HG03064 (cell line): Measurements from ENCODE around the gene STAP2.

ENCODE experiments used
- ATAC-seq: cut with Tn5 transposase; IDR thresholded peaks from one replicate; pipeline ENCODE4 v1.9.1; 2021; ENCODE audit warnings: low read depth; ENCODE audit not compliant: unreplicated experiment

Gene STAP2

DNA sequence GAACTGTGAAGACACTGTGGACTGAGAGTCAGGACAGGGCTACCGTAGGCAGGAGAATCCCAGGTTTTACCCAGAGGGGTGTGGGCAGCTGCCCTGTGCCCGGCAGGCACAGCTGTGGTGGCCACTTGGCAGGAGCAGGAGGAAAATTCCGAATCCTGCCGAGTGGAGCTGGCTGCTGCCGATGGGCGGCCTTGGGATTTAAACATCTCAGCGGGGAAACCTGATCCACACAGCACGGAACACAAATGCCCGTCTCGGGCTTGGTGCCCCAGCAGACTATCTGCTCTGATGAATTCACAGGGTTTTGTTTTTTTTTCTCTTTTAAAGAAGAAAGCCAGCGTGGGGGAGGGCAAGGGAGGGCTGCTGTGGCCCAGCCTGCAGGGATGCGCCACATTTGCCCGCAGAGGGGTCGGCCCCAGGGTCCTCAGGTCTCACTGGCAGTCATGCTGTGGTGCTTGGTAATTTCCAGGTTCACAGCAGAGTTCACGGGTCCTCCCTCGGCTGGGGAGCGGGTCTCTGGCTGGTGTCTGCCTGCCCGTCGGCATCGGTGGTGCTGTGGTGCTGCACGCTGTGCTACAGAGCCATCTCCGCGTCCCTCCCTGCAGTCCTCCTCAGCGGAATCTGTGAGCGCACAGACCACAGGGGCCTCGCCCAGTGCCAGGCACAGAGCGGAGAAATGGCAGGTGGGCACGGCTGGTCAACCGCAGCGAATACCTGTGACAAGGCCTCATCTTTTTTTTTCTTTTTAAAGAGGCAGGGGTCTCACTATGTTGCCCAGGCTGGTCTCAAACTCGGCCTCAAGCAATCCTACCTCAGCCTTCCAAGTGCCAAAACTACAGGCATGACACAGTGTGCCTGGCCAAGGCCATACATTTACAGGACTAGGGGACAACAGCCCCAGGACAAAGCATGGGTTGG is 32.9 kb upstream of the STAP2 start:
- no peak for ATAC-seq

DNA sequence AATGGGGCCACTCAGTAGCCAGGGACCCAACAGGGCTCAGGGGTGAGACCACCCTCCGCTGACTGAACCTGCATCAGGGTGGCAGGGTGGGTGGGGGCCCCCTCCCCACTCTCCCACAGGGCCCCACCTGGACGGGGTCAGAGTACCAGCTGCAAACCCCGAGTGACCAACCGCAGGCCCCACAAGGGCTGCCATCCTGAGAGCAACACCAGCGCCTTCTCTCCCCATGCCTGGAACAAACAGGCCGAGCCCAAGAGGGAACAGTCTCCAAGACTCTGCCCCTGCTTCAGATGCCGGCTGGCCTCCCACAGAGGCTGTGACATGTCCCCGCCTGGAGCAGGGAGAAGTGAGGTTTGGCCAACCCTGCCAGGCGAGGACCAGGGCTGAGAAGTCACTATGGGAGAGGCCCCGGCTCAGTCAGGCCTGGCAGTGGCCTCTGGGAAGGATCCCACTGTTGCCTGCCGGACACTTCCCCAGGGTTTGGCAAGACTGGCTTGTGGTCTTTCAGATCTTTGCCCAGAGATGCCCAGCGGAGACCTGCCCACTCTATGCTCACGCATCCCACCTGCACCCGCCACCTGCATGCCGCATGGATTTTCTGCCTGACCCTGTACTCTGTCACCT is 31.9 kb upstream of the STAP2 start:
- ATAC-seq = no peak

DNA sequence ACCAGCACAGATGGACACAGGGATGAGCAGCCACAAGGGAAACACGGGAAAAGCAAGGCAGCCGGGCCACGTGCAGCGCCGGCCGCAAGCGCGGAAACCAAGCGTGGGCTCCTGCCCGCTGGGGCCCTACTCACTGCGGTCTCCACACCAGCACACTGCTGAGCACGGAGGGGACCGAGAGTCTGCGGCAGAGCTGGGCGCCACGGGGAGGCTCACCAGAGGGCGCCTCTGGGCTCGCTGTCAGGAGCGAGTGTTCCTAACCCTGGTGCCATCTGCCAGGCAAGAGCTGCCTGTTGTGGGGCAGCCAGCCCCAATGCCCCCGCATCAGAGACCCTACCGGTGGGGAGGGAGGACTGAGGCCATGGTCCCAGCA is 31.2 kb upstream of the STAP2 start:
- ATAC-seq = peak; percentile 43

DNA sequence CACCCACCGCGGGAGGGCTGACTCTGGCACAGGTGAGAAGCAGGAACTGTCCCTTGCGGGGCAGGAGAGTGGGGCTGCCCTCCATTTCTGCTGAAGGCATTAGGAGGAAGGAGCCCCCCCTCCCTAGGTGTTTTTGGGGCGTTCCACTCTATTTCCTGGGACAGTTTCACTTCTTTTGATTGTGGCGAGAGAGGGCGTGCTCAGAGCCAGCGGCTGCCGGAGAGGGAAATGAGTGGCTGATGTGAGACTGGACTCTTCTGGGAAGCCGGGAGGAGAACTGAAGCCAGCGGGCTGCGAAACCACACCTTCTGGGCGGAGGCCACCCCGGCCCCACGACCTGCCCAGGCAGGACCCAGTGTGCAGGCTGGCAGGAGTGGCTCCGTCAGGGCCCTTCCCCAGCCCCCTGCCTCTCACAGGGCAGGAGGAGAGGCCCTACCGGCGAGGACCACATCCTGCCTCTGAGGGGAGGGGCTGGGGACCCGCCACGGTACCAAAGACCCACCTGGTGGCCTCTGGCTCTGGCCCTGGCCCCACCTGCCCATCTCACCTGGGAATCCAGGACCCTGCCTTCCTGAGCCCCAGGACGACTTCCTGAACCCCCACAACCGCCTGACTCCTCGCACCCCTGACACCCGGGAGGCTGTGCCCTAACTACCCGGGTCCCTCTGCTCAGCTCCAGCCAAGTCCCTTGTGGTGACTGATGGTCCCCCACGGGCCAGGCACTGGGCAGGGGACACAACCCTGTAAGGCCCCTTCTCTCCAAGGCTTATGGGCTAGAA is 30.7 kb upstream of the STAP2 start:
- ATAC-seq = peak; percentile 40

DNA sequence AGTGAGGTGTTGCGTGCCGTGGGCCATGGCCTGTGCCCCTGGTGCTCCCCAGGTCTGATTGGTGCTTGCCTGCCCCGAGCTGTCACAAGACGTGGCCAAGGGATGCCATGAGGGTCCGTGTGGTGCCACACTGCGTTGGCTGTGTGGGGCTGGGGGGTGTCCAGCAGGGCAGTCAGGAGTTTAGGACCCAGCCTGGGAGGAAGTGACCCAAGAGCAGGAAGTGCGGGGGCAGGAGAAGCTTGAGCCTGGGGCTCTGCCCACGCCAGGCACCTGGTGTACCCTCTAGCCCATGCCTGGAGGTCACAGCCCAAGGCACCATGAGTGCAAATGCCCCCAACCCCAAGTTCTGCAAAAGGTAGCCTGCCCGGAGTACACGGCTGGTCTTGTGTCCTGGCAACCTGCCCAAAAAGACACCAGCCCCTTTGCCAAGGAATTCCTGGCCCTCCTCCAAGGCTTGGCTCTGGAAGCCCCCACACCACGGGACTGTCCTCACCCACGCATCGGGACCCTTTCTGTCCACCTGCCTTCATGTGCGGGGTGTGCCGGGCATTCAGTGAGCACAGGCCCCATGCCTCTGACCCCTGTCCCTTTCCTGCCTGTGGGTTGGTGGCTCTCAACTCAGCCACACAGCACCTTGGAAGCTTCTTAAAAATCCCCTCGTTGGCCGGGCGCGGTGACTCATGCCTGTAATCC is 29.6 kb upstream of the STAP2 start:
- ATAC-seq = no peak

DNA sequence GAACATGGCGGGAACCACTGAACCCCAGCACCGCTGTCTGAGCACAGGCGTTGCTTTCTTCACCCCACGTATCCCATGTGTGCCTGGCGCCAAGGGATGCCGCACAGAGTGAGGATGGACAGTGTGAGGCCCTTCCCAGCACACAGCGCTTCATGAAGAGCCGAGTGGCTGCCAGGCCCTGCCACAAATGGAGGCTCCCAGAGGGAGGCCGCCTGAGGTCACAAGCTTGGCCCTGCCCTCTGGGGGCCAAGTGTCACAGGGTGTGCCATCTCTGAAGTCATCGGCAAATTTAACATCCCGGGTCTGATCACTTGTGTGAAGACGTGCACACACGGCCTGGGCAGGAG is 29.1 kb upstream of the STAP2 start:
- no peak for ATAC-seq

DNA sequence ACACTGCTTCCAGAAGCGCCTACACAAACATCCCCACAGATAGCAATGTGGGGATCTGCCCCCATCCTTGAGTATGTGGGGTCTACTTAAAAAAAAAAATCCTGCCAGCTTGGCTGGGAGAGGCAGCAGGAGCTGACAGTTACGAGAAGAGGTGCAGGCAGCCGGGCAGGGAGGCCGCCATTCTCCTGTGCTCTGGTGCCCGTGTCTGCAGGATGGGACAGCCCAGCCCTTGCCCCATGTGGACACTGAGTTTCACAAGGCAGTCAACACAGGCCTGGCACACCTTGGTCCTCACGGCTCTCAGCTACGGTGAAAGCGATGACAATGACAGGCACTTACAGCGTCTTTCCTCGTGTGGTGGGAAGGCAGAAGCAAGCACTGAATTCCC is 28.7 kb upstream of the STAP2 start:
- ATAC-seq = no peak

DNA sequence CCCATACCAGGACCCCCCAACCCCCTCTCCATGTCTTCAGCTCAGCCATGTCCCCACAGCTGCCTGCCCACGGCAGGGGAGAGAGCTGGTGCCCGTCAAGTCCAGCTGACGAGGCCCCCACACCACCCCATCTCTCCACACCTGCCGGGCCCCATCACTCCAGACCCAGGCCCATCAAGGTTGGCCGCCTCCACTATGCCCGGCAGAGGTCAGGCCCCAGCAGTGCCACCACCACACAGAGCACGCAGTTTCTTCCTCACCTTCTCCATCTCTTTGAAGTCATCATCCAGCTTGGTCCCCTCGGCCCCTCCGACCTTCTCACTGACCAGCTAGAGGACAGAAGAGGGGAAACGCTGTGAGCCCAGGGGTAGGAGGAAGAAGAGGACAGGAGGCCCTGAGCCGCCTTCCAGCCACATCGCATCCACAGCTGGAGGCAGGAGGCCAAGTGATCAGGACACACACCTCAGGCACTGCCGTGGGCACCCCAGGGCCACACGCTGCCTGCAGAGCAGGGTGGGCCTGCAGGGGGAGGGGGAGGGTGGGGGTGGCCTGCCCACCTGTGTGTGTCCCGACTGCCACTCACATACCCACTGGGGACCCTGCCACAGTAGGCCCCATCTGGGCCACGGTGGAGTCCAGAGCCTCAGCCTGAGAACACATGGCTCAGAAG is 28.2 kb upstream of the STAP2 start:
- no peak for ATAC-seq

DNA sequence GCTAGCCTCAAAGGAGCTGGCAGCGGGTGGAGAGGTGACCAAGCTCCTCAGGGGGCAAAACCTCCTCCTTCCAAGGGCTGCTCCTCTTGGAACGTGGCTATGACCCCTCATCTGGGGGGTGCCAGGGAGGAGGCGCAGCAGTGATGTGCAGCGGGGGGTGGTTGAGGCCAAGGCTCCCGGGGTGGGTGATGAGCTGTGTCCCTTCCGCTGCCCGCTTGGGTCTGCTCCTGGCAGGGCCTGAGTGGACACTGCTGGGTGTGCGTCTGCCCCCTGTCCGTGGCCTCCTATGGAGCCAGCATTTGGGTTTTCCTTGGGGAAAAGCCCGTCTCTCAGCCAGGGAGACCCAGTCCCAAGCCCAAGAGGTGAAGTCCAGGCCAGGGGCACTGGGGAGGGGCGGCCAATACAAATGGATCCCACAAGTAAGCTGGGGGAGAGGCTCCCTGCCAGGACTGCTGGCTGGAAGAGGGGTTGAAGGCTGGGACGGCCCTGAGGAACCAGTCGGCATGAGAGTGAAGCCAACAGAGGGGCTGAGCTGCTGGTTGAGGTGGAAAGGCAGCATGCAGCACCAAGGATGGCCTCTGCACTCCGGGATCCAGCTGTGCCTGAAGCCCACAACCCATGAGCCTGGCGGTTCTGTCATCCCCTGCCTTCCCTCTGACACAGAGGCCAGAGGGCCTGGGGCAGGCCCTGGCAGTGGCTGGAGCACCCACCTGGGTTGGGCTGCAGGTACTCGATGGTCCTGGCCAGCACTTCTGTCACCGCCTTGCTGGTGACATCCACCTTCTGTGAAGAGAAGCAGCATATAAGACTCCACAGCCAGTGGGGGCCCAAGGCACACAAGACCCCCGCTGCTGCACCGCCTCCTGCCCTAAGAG is 27.4 kb upstream of the STAP2 start:
- ATAC-seq = no peak

DNA sequence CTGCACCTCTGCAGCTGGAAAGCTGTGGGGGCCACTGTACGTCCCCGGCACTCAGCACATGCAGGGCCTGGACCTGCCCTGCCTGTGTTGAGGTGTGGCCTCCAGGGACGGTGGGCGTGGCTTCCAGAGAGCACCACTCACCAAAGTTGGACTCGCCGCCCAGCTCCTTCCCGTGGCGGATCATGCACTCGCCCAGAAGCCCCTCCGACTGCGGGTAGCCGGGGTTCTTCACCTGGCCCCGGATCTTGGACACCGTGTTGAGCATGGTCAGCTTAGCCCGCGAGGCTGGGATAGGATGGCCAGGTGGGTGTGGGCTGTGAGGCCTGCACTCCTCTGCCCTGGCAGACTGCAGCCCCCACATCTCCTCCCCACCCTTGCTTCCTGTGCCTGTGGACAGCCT is 26.7 kb upstream of the STAP2 start:
- ATAC-seq = no peak

DNA sequence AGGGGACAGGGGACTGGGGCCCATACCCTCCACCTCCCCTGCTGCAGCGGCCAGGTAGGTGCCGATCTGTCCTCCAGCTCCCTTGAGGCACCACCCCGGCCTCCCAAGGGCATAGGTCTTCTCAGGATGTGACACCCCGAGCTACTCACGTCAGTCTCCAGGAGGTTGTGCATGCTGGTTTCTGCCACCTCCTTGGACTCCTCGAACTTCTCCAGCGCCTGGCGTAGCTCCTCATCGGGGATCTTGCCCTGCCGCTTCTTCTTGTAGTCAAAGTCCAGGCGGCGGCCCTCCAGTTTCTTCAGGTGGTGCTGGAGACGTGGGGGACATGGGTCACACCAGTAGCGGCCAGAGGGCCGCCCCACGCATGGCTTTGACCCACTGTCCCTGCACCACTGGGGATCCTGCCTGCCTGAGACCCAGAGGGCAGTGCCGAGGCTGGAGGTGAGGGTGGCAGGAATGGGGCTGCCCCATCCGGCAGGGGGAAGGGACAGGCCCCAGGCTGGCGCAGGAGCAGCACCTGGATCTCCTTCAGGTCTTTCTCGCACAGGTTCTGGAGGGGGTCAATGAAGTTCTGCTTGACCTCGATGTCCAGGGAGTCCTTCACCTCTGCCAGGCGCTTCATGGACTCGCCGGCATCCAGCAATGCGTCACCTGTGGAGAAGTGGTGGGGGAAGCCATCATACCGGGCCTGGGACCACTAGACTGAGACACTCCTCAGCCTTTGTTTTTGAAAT is 25.1 kb upstream of the STAP2 start:
- no peak for ATAC-seq

DNA sequence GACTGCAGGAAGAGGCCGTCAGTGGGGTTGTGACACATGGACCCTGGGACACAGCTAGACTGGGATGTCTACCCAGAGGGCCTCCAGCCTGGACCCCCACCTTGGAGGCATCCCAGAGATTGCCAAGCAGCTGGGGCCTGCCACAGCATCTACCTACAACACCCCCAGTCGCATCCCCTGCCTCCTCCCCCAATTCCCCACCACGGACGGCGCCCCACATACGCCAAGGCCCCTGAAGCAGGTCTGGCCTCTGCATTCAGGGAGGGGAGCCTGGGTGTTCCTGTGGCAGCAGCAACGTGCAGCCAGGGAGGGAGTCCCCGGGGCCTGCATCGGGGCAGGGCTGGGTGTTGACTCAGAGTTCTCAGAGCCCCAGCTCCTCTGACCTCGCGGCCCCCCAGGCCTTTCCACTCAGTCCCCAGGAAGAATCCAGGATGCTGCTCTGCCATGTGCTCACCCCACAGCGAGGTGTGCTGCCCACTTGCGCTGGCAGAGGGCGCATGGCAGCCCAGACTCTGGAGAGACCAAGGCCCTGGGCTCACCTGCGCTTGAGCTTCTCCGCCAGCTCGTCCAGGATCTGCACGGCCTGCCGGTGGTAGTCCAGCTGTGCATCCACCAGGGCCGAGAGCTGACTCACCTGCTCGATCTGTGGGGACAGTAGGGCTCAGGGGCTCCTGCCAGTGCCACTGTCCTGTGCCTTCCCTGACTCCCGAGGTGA is 24.4 kb upstream of the STAP2 start:
- ATAC-seq = no peak

DNA sequence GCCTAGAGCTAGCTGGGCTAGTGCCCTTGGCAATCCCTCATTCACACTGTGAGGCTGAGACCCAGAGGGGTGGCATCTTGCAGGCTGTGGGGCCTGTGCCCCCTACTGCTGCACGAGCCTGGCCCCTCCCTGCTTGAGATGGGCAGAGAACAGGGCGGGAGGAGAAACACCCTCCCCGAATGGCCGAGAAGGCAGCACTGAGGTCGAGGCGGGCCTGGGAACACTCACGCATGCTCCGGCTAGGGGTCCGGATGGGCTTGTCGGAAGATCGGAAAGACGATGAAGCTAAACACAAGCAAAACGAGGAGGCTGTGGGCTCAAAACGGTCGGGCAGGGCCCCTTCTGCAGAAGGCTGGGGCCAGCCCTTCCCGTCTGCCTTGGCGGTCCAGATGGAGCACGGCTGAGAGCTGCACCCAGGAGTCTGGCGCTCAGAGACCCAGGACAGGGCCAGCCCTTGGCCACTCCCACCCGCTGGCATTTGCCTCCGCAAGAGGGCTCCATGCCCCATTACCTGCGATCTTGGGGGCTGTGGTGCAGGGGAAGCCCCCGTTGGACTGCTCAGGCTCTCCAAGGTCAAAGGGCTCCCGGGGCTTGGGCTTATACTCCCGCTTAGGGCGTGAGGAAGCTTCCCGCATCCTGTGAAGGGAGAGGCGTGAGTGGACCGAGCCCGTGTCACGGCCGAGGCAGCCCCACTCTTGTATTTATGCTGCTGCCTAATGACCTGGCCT is 23.6 kb upstream of the STAP2 start:
- no peak for ATAC-seq

DNA sequence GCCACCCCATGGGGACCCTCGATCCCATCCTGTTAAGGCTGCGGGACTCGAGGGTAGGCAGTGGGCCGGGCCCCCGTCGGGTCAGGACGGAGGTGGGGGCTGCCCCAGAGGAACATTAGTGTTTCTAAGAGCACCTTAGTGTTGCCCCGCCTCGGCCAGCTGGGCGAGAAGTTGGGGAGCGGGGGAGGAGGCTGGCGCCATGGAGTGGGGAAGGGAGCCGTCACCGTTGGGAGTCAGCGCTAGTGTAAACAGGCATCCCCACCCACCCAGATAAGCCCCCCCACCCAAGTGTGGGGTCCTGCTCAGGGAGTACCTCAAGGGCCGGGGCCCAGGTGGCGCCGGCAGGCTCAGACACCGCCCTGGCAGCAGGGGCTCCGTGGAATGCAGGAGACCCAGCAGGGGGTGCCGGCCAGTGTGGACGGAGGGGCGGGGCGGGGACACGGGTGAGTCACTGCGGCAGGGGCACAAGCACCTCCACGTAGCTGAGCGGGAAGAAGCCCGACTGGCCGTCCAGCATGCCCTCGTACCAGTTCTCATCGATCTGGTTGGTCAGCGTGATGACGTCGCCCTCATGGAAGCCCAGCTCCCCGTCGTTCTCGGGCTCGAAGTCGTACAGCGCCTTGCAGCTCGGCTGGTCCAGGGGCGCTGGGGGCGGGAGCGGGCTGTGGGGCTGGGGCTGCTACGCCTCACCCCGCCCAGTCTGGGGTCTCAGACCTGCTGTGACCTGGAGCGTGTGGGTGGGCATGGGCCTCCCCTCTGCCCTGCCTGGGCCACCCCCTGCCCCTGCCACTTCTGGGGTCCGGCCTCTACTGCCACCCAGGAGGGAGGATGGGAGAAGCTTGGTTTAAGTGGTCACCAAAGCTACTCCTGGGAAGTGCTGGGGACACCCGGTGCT is 22.8 kb upstream of the STAP2 start:
- ATAC-seq = no peak

DNA sequence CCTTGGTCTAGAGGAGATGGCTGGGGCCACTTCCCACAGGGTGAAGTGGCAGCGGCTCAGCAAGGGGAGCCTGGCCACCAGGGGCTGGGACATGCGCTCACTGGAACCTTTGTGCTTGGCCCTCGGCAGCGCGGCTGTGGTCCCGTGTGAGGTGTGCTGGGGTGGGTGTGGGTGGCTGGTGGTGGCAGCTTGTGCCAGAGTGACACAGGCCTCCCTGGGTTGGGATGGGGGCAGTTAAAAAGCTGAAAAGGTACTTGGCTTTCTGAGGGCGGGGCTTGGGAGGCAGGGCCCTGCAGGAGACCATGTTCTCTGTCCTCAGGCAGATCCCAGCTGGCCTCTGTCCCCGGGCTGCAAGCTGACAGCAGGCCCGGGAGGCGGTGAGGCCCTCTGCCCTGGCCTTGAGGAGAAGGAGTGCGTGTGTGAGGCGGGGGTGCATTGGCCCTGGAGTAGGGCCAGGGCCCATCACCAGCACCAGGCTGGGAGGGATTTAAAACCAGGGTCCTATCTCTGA is 22.1 kb upstream of the STAP2 start:
- no peak for ATAC-seq

DNA sequence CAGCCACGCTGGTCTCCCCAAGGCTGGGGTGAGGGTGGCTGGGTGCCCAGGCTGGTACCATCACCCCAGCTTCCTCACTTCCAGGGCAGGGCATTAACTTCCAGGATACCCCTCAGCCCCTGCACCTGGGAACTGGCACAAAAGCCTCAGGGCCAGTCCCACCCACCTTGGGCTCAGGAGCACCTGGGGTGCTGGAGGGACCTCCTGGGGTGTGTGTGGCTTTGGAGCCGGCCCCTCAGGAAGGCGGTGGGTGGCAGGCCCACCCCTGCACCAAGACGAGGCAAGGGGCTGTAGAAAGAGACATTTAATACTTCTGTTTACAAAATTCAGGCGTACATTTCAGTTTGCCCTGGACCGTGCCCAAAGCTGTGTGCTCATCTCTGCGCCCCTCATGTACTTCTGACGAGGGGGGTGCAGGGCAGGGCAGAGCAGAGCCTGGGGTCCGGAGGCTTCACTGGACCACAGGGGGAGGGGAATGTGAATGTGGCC is 21.5 kb upstream of the STAP2 start:
- ATAC-seq = no peak
